ENCODE measurements around the gene SYK.

The SYK gene

DNA sequence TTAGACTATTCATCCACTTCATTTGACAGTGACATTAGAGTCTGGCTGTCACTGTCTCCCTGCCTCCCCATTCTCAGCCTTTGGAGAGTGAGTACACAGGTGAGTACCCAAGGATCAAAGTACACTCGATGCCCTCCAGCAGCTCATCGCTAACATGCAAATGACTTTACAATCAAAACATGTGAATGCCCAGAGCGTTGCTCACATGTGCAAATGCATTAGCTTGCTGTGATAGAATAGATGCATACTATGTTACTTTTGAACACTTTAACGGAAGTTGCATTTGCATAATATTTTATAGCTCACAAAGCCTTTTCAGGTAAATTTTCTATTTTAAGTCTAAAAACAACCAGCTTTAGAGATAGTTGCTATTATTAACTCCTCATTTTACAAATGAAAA lies 107.6 kb downstream of the SYK start:
- DNase-seq: no peak

DNA sequence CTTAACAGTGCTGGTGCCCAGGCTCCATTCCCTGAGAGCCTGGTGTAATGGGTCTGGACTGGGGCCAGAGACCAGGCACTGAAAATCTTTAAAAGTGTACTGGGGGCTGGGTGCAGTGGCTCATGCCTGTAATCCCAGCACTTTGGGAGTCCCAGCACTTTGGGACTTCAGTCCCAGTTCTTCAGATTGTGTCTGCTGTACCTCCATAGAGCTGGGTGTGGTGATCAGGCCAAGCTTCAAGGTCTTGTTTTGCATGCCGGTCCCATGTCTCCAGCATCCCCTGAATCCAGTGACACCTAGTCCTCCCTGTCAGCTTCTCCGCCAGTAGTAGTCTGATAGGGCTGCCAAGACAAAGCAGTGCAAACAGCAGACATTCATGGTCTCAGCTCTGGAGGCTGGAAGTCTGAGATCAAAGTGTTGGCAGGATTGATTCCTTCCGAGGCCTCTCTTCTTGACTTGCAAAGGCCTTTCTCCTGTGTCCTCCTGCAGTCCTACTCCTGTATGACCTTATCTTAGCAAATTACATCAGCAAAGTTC lies 108.2 kb downstream of the SYK start:
- DNase-seq: no peak

DNA sequence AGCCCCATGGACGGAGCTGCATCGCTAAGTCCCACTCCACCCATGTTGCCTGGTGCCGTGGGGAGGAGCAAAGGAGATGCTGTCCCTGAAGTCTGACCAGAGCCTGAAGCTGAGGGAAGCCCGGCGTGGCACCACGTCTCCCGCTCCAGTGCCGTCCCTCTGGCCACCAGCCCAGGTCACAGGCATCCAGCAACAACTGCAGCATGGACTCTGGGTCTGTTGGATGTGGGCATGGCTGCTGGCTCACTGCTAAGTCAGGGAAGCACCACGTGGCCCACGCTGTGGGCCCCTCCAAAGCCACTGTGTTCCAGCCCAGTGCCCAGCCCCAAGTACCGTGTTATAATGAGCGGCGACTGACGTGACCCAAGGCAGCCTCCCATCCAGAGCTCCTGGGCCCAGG lies 112.6 kb downstream of the SYK start:
- no peak for DNase-seq

DNA sequence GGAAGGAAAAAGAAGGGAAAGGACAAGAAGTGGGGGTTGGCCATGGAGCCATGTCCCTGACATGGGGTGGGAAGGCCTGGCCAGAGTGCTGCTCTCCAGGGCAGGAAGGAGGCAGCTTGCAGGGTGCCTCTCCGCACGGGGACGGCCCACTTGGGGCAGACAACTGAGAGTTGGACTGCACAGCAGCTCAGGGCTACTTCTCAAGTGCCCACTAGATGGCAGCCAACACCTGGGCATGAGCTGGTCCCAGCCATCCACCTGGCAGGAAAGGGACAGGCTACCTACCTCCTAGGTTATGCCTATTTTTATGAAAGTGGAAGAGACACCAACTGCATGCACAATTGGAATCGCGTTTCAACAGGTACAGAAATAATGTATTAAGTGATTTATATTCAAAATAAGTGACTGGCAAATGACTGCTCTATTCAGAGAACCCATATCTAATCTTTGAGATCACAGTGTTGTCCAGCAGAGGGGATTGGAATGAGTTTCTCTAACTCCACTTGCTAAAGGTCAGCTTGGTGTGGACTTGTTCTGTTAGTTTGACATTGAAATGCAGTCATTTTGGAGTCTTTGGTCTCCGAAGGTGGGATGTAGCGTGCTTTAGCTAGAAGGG lies 113.4 kb downstream of the SYK start:
- DNase-seq: peak; percentile 57

DNA sequence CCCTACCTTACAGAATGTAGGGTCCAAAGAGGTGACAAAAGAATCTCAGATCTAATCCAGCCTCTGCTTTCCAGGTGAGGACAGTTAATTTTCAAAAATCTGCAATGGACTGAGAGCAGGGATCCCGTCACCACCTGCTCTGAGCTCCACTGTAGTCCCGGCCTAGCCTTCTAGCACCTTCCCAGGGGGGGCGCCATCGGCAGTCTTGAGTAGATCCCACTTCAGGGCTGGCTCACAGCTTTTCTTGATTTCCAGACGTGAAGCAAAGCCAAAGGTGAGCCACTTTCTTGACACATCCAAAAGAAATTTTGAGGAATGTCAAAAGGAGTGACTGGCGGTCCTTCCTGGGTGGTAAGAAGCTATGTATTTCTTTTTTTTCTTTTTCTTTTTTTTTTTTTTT lies 114.1 kb downstream of the SYK start:
- DNase-seq: no peak

DNA sequence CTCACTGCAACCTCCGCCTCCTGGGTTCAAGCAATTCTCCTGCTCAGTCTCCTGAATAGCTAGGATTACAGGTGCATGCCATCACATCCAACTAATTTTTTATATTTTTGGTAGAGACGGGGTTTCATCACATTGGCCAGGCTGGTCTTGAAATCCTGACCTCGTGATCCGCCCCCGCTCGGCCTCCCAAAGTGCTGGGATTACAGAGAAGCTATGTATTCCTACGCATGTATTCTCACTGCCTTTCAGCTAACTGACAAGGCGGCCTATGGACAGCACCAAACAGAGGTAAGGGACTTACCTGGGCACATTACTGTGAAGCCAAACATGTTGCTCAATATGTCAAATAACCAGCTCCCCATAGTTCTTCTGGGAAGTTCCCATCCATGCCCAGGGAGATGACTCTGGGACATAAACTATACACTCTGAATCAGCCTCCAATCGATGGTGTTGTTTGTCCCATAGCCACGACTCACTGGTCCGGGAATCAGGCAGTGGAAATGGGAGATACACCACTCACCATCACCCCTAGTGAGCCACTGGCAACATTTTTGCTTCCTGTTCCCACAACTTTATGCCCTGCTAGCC lies 114.6 kb downstream of the SYK start:
- no peak for DNase-seq

DNA sequence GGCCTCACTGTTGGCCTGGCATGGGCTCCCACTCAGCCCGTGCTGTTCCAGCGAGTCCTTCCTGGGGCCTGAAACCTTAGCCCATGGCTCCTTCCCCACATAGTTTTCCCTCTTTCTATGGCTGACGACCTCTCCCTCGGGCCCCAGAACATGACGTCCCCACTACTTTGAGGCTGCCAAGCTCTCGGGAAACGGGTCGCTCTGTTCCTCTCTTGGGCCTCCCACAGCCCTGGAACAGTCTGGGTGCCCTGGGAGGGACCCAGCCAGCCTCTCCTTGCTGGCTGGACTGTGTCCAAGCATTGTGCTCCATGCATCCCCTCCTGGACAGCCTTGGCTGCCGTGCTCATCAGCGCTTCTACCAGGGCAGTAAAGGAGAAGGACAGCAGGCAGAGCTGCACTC lies 118.3 kb downstream of the SYK start:
- no peak for DNase-seq

DNA sequence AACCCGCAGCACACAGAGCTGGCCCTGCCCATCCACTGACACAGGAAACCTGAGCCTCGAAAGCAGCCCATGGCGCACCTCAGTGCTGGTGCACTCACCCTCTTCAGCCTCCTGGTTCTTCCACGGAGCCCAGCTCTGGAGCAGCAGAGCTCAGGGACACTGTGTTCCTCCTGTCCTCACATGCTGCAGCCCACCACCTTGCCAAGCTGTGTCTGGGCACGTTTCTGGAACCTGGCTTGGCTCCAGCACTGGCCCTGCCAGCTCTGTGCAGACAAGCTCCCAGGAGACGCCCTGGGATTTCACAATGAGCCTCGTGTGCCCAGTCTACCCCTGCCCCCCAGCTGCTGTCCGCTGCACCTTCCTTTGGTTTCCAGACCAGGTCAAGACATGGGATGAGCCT lies 119.5 kb downstream of the SYK start:
- peak; percentile 54 for DNase-seq

DNA sequence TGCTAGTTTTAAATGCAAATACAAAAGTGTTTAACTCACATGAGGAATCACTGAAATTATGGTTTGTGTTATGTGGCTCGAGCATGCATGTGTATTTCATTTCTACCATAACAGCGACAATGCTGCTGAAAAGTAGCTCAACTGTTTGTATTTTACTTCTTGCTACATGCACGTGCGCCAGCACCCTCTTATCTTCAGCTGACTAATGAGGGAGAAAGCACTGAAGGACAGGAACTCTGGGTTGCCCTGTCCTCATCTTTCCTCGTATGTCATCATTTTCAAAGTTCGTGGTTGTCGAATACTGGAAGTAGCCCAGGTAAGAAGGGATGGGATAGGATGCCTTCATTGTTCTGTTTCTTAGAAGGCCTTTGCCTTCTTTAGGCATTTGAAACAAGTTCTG lies 120.3 kb downstream of the SYK start:
- DNase-seq: no peak

DNA sequence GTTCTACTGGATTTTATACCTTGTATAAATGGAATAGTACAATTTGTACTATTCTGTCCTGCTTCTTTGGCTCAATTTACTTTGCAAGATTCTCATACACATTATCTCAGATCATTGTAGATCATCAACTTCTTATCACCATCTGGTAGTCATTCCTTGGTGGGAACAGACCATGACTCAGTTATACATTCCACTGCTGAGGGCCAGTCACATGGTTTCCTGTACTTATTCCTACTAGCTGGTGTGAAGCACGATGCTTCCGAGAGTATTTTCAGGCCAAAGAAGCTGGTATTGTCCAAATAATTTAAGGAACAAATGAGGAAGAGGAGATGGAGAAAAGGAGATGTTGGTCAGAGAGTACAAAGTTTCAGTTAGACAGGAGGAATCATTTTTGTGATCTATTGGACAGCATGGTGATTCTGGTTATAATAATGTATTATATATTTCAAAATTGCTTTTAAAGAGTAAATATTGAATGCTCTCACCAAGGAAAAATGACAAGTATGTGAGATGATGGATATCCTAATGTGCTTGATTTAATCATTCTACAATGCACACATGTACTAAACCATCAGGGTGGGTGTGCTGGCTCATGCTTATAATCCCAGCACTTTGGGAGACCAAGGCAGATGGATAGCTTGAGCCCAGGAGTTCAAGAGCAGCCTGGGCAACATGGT lies 124.1 kb downstream of the SYK start:
- no peak for DNase-seq

DNA sequence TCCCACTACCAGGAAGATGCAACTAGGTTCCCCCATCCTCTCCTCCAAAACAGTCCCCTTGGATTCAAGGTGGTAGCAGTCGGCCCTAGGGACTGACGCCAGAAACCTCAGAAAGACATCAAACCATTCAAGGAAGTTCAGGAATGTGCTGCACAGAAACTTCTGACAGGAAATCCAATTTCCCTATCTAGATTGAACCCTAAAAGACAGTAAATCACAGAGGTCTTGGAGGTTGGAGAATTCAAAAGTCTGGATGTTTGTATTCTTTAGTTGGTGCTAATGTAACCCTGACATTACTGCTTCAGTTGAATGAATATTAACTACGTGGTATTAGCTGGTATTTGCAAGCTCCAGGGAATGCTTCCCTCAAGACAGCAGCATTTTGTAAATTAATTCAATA lies 125.3 kb downstream of the SYK start:
- DNase-seq: no peak

DNA sequence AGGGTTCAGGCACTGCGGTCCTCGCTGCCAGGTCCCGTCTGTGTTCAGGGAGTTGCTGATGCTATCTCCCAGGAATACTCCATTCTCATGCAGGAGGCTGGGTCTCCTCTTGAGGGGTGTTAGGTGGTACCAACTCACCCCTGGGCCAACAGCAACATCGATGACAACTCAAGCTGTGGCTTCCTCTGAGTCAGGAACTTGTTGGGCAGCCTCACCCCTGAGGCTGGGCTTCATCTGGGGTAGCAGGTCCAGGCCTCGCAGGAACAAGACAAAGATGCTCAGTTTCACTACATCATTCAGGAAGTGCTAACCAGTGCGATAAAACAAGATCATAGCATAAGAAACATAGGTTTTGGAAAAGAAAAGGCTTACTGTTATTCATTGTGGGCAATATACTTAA lies 125.9 kb downstream of the SYK start:
- DNase-seq: no peak

DNA sequence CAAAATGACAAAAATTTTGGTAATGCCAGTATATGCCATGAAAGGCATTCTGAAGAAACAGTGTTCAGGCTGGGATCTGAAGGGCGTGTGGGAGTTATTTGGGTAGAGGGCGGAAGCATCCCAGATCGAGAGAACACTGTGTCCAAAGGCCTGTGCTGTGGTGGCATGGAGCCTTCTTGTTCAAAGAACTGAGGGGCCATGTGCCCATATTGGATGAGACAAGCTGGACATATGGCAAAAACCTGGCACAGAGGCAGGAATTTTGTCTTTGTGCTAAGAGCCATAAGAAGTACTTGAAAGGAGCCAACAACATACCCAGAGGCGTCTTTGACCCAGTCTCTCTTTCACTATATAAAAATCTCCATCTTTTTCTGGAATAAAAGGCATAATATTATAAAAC lies 128.0 kb downstream of the SYK start:
- no peak for DNase-seq

DNA sequence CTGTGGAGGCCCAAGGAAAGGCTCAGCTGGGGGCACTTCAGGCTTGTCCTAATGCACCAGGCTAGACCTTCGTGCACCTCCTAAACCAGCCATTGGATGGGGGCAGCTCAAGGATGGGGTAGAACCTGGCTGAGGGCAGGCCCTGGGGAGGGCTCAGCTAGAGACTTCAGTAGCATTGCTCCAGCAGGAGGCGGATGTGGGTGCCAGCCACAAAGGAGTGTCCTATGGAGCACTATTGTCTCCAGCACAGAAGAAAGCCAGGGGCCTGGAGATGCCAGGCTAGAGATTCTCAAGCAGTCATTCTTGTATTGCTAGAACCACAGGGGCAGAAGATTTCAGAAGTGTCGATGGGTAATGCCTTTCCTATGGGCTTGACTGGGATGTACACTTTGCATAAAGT lies 131.8 kb downstream of the SYK start:
- no peak for DNase-seq

DNA sequence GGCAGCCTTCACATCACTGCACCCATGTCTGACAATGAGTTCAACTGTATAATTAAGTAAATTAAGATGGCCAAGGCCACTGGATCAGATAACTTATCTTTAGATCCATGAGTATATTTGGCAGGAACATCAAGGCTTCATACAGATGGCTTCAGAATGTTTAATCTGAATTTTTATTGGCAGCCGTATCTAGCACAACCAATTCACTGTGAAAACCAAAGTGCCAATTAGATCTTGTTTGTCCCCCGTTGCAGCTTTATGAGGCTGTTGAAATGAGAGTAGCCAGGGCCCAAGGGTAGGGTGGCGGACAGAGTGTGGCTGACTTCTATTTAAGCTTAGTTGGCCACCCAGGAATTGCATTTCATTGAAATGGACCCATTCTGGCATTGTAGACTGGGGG lies 137.7 kb downstream of the SYK start:
- DNase-seq: no peak

DNA sequence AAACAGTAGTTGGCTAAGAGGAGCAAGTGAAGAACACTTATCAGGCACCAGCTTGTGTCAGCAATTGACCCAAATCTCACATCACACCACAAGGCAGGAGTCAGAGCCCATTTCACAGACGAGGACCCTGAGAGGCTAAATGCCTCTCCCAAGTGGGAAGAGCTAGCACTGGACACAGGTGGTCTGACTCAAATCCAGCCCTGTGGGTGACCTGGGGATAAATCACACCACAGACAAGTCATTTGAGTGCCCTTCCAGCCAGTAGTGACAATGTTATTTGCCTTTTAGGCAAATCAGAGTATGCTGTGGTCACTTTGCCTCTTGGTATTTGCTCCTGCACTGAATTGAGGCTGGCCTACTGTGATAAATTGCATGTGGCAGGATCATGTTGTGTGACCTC lies 138.7 kb downstream of the SYK start:
- no peak for DNase-seq

DNA sequence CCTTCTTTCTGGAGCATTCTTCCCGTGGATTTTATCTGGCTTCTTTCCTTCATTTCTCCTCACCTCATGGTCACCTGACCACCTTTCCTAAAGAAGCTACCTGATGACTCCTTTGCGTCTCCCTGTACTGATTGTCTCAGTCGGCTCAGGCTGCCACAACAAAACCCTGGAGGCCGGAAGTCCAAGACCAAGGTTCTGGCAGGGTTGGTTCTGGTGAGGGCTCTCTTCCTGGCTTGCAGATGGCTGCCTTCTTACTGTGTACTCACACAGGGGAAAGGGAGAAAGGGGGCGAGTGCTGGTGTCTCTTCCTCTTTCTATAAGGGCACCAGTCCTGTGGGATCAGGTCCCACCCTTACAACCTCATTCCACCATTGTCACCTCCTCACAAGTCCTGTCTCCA lies 140.0 kb downstream of the SYK start:
- no peak for DNase-seq

DNA sequence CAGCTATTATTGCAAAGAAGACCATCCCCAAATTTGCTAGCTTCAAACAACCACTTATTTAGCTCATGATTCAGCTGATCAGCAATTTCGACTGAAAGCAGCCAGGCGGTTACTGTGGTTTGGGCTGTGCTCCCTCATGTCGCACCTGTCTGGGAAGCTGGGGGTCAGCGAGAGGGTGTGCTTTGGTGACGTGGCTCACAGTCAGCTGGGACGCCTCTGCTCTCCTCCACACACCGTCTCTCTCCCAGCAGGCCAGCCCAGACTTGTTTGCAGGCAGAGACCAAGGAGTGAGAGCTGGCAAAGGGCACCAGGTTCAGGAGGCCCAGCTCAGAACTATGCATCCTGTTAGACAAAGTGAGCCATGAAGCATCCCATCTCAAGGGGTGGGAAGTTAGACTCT lies 140.9 kb downstream of the SYK start:
- peak; percentile 23 for DNase-seq

DNA sequence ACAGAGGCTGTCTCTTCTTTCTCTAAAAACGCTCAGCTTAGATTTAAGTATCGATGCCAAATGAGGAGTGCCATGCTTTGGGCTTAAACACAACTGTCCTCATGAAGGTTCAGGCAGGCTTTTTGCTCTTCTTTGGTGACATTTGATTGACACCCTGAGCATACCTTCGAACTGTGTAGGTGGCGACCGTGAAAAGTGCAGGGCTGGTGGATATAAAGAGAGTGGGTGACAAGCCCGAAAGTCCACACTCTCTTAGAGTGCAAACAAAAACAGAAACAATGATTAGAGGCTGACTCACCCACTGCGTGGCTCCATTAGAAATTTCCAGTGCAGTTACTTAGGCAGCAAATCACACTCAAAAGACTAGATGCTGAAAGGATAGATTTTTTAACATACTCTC lies 141.7 kb downstream of the SYK start:
- DNase-seq: no peak

DNA sequence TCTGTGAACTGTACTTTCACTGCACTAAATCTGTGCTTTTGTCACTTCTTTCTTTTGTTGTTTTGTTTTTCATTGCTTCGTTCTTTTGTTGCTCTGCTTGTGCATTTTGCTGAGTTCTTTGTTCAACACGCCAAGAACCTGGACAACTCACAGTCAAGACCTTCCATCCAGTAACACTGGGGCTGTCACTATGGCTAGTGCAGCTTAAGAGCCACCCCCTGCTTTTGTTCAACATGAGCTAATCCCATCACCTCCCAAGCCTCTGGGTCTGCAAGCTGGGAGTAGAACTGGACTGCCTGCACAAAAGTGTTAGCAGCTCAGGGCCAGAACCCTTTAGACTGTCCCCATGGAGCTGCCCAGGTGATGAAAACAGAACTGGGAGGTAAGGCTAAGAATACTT lies 143.7 kb downstream of the SYK start:
- no peak for DNase-seq

DNA sequence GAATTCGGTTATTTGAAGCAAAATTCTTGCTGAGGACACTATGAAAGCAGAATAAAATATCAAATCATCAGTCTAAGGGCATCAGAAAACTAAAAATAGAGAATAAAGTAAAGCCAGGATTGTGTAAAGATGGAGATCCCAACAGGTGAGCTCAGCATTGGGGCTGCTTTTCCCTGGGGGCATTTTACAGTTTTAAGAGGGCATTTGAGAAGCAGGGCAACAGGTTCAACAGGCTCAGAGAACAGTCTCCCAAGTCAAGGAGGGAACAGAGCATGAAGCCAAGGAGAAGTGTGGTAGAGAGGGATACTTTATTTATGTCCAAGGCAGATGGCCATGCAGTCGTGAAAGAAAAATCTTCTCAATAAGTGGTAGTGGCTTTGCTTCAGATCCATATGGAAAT lies 145.4 kb downstream of the SYK start:
- no peak for DNase-seq
